ENCODE data around the gene PRMT3.
"Not testable (repeated sequence)": the region's sequence is repeated elsewhere in the genome, so short reads cannot be mapped to it uniquely, and the experiment has no call there.

The PRMT3 gene

GRCh38 chr11:20474176-20474881 is 86.8 kb downstream of the PRMT3 start:
- no peak overlapping the region for H3K4me3 ChIP-seq (ENCODE audit: low read depth, low read length)
- TF ChIP-seq CTCF (IDR thresholded peaks at IDR 0.05; ENCODE audit: low read depth, low read length) = no peak

GRCh38 chr11:20474882-20475517 is 87.5 kb downstream of the PRMT3 start:
- no peak overlapping the region for H3K4me3 ChIP-seq (ENCODE audit: low read depth, low read length)
- no peak for TF ChIP-seq CTCF (IDR thresholded peaks at IDR 0.05; ENCODE audit: low read depth, low read length)

GRCh38 chr11:20477418-20478090 is 90.0 kb downstream of the PRMT3 start:
- H3K4me3 ChIP-seq (ENCODE audit: low read depth, low read length) = no peak overlapping the region
- no peak for TF ChIP-seq CTCF (IDR thresholded peaks at IDR 0.05; ENCODE audit: low read depth, low read length)

GRCh38 chr11:20479513-20479912 is 92.0 kb downstream of the PRMT3 start:
- TF ChIP-seq CTCF (IDR thresholded peaks at IDR 0.05; ENCODE audit: low read depth, low read length) = no peak
- no peak overlapping the region for H3K4me3 ChIP-seq (ENCODE audit: low read depth, low read length)

DNA sequence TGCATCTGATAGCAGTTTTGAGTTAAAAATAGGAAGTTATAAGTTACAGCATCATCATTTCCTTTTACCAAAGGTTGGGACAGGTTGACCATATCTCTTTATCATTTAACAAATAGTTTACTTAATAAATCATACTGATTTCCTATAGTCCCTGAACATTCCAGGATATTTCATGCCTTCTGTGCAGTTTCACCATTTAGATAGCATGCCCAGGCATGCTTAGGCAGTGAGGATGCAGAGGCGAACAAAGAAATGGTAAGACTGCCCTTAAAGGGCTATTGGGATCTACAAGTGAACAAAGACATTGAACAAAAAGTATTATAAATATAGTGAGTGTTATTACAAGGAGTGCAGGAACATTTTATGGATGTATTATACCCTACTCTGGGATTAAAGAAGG is 96.4 kb downstream of the PRMT3 start:
- TF ChIP-seq CTCF (IDR thresholded peaks at IDR 0.05; ENCODE audit: low read depth, low read length) = no peak
- no peak overlapping the region for H3K4me3 ChIP-seq (ENCODE audit: low read depth, low read length)

DNA sequence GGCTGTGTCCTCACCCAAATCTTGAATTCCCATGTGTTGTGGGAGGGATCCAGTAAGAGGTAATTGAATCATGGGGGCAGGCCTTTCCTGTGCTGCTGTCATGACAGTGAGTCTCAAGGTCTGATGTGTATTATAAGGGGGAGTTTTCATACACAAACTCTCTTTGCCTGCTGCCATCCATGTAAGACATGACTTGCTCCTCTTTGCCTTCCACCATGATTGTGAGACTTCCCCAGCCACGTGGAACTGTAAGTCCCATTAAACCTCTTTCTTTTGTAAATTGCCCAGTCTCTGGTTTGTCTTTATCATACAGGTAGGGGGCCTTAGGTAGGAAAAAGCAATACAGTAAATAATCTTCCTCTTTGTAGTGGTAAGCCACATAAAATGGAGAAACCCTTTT is 96.9 kb downstream of the PRMT3 start:
- not testable (repeated sequence) for H3K4me3 ChIP-seq (ENCODE audit: low read depth, low read length)

DNA sequence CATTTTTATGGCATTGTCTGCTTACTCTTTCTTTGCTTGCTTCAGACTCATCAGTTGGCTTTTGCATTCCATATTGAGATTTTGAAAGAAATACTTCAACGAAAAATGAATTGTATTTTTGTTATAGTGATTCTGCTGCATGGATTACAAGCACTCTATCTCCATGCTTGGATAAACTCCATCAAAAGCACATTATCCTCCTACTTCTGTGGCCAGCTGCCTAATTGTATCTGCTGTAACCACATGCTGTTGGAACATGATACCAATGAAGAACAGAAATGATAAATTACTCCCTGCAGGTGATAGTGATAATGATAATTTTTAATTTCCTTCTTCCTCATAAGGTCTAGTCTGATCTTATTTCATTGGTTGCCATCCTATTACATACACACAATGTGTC is 100.8 kb downstream of the PRMT3 start:
- no peak overlapping the region for H3K4me3 ChIP-seq (ENCODE audit: low read depth, low read length)
- no peak for TF ChIP-seq CTCF (IDR thresholded peaks at IDR 0.05; ENCODE audit: low read depth, low read length)

Measured in WI38 (cell line).